Kidney epithelial cell (primary cell): ENCODE results near the gene SYNDIG1. TPM values are rescaled to one million over a fixed set of nuclear protein-coding genes. Genes with fewer than 3 reads are reported as not detected.

ENCODE experiments used
- DNase-seq: peaks from one replicate; pipeline ENCODE4 v3.0.0-alpha.2; 2010; ENCODE audit warnings: low read depth
- H3K27me3 ChIP-seq: 2 replicates; pipeline ENCODE4 v1.6.0; 2011; ENCODE audit warnings: low read length; ENCODE audit not compliant: control insufficient read depth, insufficient read depth
- H3K36me3 ChIP-seq: 2 replicates; pipeline ENCODE4 v1.5.1; 2011; ENCODE audit warnings: low read length; ENCODE audit not compliant: control insufficient read depth, insufficient read depth
- H3K4me3 ChIP-seq: 2 replicates; pipeline ENCODE4 v1.5.1; 2011; ENCODE audit warnings: low read depth, mild to moderate bottlenecking, control low read depth, low read length
- CTCF ChIP-seq: IDR thresholded peaks from 2 replicates; pipeline ENCODE4 v1.5.1; 2011; ENCODE audit warnings: mild to moderate bottlenecking, moderate library complexity, low read length, control low read depth, inconsistent platforms; ENCODE audit not compliant: insufficient read depth, poor library complexity, severe bottlenecking
- total RNA-seq: library from RNA; depleted of rRNA; stranded (reverse); fragments of >200 nt; gene quantifications from 2 replicates; pipeline ENCODE4 v1.2.3, GENCODE V29; 2015

SYNDIG1 gene
- total RNA-seq, 1 donor from 2014 or later = 0.67 TPM

- Histone ChIP-seq H3K36me3 (no peaks in the 10 kb centered on the region), H3K27me3 (no peaks in the 10 kb centered on the region), H3K4me3 (no peak overlapping the region)
- no peak for TF ChIP-seq CTCF
- DNase-seq = no peak
Observed at GRCh38 chr20:24581443-24582170, 112.2 kb downstream of the SYNDIG1 start.

GRCh38 chr20:24582373-24583168 is 113.1 kb downstream of the SYNDIG1 start:
- no peak for TF ChIP-seq CTCF
- Histone ChIP-seq H3K36me3 (no peaks in the 10 kb centered on the region), H3K27me3 (no peaks in the 10 kb centered on the region), H3K4me3 (no peak overlapping the region)
- DNase-seq = no peak

DNA sequence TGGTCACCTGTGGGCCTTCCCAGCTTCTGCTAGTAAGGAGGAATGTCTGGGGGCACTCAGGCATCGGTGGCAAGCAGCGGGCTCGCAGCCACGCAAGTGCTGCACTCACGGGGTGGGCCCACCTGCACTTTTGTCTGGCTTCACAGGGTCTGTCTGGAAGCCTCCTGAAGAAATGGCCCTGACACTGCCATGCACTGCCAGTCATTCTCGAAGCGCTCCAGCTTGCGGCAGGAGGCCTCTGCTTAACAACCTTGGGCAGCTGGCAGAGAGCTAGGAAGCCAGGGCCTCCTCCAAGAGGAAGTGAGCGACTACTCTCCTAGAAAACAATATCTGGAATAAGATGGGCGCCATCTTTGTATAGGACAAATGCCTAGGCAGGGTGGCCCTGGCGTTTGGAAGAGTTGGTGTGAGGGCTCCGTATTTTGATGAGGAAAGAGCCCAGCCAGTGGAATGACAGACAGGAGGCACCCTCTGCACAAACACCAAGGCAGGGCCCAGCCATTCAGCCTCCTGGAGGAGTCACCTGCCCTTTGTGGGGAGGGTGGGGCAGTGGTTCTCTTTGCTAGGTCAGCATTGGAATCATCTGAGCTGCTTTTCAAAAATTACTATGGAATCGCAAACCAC is 113.9 kb downstream of the SYNDIG1 start:
- no peak for DNase-seq
- H3K36me3 ChIP-seq = no peaks in the 10 kb centered on the region
- no peaks in the 10 kb centered on the region for H3K27me3 ChIP-seq
- no peak overlapping the region for H3K4me3 ChIP-seq
- no peak for TF ChIP-seq CTCF

- TF ChIP-seq CTCF = no peak
- H3K4me3 ChIP-seq = no peak overlapping the region
- no peak for DNase-seq
- no peaks in the 10 kb centered on the region for H3K27me3 ChIP-seq
- H3K36me3 ChIP-seq = no peaks in the 10 kb centered on the region
Observed at GRCh38 chr20:24584078-24584477, 114.6 kb downstream of the SYNDIG1 start.

GRCh38 chr20:24584538-24585356 is 115.3 kb downstream of the SYNDIG1 start:
- peak; percentile 39 for DNase-seq
- H3K27me3 ChIP-seq = no peaks in the 10 kb centered on the region

More at GRCh38 chr20:24584538-24585356, 115.3 kb downstream of the SYNDIG1 start:
- Histone ChIP-seq H3K36me3 (no peaks in the 10 kb centered on the region), H3K4me3 (no peak overlapping the region)
- no peak for TF ChIP-seq CTCF
